MM.1S (cell line): ENCODE data around the gene EGFLAM.

Experiments
- DNase-seq: peaks from one replicate; pipeline ENCODE4 v3.0.0-alpha.2; 2015
- H2AFZ ChIP-seq: fragments of 300-600 bp; sonication (generic); 2 replicates; pipeline ENCODE4 v1.6.0; 2016; ENCODE audit warnings: antibody characterized with exemption, low read length
- H3F3A ChIP-seq: fragments of 300-600 bp; sonication (generic); 2 replicates; pipeline ENCODE4 v1.6.1; 2016; ENCODE audit warnings: mild to moderate bottlenecking, antibody characterized with exemption, low read length, moderate library complexity, mixed read lengths; ENCODE audit not compliant: insufficient read depth
- H3K27ac ChIP-seq: fragments of 300-600 bp; sonication (generic); 2 replicates; pipeline ENCODE4 v1.5.1; 2016; ENCODE audit warnings: mild to moderate bottlenecking, low read length
- H3K27me3 ChIP-seq: fragments of 300-600 bp; sonication (generic); replicated peaks from 2 replicates; pipeline ENCODE4 v1.6.0; 2016; ENCODE audit warnings: low read length; ENCODE audit not compliant: insufficient read depth
- H3K36me3 ChIP-seq: fragments of 300-600 bp; sonication (generic); replicated peaks from 2 replicates; pipeline ENCODE4 v1.6.1; 2016; ENCODE audit warnings: mild to moderate bottlenecking, low read length, mixed read lengths; ENCODE audit not compliant: insufficient read depth
- H3K4me1 ChIP-seq: fragments of 300-600 bp; sonication (generic); 2 replicates; pipeline ENCODE4 v1.6.1; 2016; ENCODE audit warnings: low read length, mixed read lengths
- H3K4me2 ChIP-seq: fragments of 300-600 bp; sonication (generic); 2 replicates; pipeline ENCODE4 v1.6.0; 2016; ENCODE audit warnings: low read depth, low read length
- H3K4me3 ChIP-seq: fragments of 300-600 bp; sonication (generic); 2 replicates; pipeline ENCODE4 v1.5.1; 2016; ENCODE audit warnings: low read length, mixed read lengths
- H3K79me2 ChIP-seq: fragments of 300-600 bp; sonication (generic); 2 replicates; pipeline ENCODE4 v1.6.1; 2016; ENCODE audit warnings: mixed run types, low read length, mixed read lengths
- H3K9ac ChIP-seq: fragments of 300-600 bp; sonication (generic); 2 replicates; pipeline ENCODE4 v1.6.1; 2016; ENCODE audit warnings: low read length, mixed read lengths
- H3K9me2 ChIP-seq: fragments of 300-600 bp; sonication (generic); replicated peaks from 2 replicates; pipeline ENCODE4 v1.6.1; 2016; ENCODE audit warnings: mild to moderate bottlenecking, low read length, mixed read lengths; ENCODE audit not compliant: insufficient read depth
- H3K9me3 ChIP-seq: fragments of 300-600 bp; sonication (generic); replicated peaks from 2 replicates; pipeline ENCODE4 v1.6.1; 2016; ENCODE audit warnings: mild to moderate bottlenecking, low read length, mixed read lengths; ENCODE audit not compliant: insufficient read depth
- H4K20me1 ChIP-seq: fragments of 300-600 bp; sonication (generic); 2 replicates; pipeline ENCODE4 v1.6.1; 2016; ENCODE audit warnings: mild to moderate bottlenecking, low read length, moderate library complexity, mixed read lengths; ENCODE audit not compliant: insufficient read depth
- EZH2 ChIP-seq: fragments of 300-600 bp; sonication (generic); optimal IDR thresholded peaks from 2 replicates; pipeline ENCODE3; 2017; ENCODE audit warnings: low read depth, mild to moderate bottlenecking, antibody characterized with exemption, low read length, mixed read lengths
- EZH2phosphoT487 ChIP-seq: fragments of 300-600 bp; sonication (generic); IDR thresholded peaks from 2 replicates; pipeline ENCODE4 v1.6.1; 2018; ENCODE audit warnings: antibody characterized with exemption, low read length
- TF ChIP-seq, protein P1 (sequence below): fragments of 300-600 bp; sonication (generic); IDR thresholded peaks from 2 replicates; pipeline ENCODE4 v1.5.1; 2016; ENCODE audit warnings: antibody characterized with exemption, low read length, mixed read lengths

Gene EGFLAM

DNA sequence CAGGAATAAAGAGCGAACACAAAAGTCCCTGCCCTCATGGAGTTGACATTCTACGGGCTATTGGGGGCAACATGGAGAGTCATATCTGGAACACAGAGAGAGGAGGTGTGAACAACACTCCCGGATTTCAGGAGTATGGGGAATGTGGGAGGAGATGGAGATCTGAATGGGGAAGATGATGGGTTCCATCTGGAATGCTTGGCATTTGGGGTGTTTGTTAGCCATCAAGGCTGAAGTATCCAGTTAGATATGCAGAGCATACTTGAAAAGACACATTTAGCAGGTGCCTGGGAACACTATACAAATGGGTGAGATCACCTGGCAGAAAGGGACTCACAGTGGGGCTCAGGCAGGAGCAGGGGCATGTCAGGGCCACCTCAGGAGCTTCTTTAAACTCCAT, 61.1 kb downstream of the EGFLAM start:
- Histone ChIP-seq H3K9me3 (no peaks in the 10 kb centered on the region), H2AFZ (no peak overlapping the region), H3K4me3 (no peak overlapping the region), H3K9me2 (no peaks in the 10 kb centered on the region), H4K20me1 (no peaks in the 10 kb centered on the region), H3K79me2 (no peaks in the 10 kb centered on the region), H3K4me1 (no peaks in the 10 kb centered on the region), H3K27ac (no peak overlapping the region), H3F3A (no peaks in the 10 kb centered on the region), H3K4me2 (no peak overlapping the region), H3K36me3 (no peaks in the 10 kb centered on the region), H3K9ac (no peak overlapping the region), H3K27me3 (no peaks in the 10 kb centered on the region)
- TF ChIP-seq EZH2 (no peak), EZH2phosphoT487 (no peak)
- TF ChIP-seq, protein P1, sequence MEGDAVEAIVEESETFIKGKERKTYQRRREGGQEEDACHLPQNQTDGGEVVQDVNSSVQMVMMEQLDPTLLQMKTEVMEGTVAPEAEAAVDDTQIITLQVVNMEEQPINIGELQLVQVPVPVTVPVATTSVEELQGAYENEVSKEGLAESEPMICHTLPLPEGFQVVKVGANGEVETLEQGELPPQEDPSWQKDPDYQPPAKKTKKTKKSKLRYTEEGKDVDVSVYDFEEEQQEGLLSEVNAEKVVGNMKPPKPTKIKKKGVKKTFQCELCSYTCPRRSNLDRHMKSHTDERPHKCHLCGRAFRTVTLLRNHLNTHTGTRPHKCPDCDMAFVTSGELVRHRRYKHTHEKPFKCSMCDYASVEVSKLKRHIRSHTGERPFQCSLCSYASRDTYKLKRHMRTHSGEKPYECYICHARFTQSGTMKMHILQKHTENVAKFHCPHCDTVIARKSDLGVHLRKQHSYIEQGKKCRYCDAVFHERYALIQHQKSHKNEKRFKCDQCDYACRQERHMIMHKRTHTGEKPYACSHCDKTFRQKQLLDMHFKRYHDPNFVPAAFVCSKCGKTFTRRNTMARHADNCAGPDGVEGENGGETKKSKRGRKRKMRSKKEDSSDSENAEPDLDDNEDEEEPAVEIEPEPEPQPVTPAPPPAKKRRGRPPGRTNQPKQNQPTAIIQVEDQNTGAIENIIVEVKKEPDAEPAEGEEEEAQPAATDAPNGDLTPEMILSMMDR, result no peak
- no peak for DNase-seq

DNA sequence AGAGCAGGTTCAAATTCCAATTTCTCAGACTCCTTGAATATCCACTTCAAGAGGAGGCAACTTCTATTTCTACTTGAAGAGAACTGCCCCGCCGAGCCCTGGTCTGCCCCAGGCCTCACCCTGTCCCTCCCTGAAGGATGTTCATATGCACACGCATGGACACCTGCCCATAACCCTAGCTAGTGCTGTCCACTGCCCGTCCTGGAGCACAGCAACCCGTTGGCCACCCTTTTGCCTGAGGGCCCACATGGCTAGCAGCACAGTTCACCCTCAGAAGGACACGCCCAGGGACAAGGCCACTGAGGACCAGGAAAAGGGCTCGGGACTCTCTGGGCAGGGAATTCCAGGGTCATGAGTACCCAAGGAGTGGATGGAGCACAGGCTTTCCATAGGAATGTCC, 63.6 kb downstream of the EGFLAM start:
- Histone ChIP-seq H3K36me3 (no peaks in the 10 kb centered on the region), H3K79me2 (no peaks in the 10 kb centered on the region), H3F3A (no peaks in the 10 kb centered on the region), H3K4me2 (no peak overlapping the region), H3K4me3 (no peak overlapping the region), H3K4me1 (no peaks in the 10 kb centered on the region), H3K27me3 (no peaks in the 10 kb centered on the region), H3K9me3 (no peaks in the 10 kb centered on the region), H2AFZ (no peak overlapping the region), H3K9ac (no peak overlapping the region), H3K9me2 (no peaks in the 10 kb centered on the region), H4K20me1 (no peaks in the 10 kb centered on the region), H3K27ac (no peak overlapping the region)
- TF ChIP-seq EZH2, result no peak
- TF ChIP-seq, protein P1, result no peak
- TF ChIP-seq EZH2phosphoT487, result no peak
- DNase-seq, result no peak

DNA sequence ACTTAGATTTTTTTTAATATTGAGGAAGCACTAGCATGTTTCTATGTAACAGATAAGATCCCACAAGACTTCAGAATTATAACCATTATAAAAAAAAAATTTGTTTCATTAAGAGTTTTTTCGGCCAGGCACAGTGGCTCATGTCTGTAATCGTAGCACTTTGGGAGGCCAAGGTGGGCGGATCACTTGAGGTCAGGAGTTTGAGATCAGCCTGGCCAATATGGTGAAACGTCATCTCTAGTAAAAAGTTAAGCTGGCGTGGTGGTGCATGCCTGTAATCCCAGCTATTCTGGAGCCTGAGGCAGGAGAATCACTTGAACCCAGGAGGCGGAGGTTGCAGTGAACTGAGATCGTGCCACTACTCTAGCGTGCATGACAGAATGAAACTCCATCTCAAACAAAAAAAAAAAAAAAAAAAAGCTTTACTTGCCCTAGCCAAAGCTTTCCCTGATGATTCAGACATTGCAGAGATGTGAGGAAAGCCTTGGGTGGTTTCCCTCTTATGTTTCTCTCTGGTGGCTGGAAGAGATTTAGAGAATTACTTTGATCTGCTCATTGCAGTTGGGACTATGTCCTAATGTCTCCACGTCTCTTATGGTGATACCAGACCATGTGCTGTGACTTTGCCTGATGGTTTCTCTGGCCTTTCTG, 65.4 kb downstream of the EGFLAM start:
- Histone ChIP-seq H4K20me1 (no peaks in the 10 kb centered on the region), H3K9ac (no peak overlapping the region)
- no peak for TF ChIP-seq EZH2phosphoT487
- TF ChIP-seq, protein P1, result no peak
- TF ChIP-seq EZH2, result no peak

More for the DNA sequence above, 65.4 kb downstream of the EGFLAM start:
- no peaks in the 10 kb centered on the region for H3K4me1 ChIP-seq
- no peaks in the 10 kb centered on the region for H3K36me3 ChIP-seq
- no peaks in the 10 kb centered on the region for H3K9me2 ChIP-seq
- no peak overlapping the region for H3K27ac ChIP-seq
- no peaks in the 10 kb centered on the region for H3K79me2 ChIP-seq
- no peak overlapping the region for H3K4me3 ChIP-seq
- H3K9me3 ChIP-seq, result no peaks in the 10 kb centered on the region
- no peaks in the 10 kb centered on the region for H3F3A ChIP-seq
- H3K4me2 ChIP-seq, result no peak overlapping the region
- no peak for DNase-seq
- no peaks in the 10 kb centered on the region for H3K27me3 ChIP-seq
- no peak overlapping the region for H2AFZ ChIP-seq
